A549 (cell line): Measurements from ENCODE around the gene ARPC5L. TPM values are rescaled to one million over a fixed set of nuclear protein-coding genes. Genes with fewer than 3 reads are reported as not detected.

Experiments used
- ATAC-seq, 2 experiments: fragments of 200-7000 bp in 1 of 2; fragments of >200 bp in 1 of 2; cut with Nextera tagmentation in 1 of 2; cut with Tn5 transposase in 1 of 2; 3 replicates each; pipeline versions ENCODE4 v1.8.0 to v1.9.1; 2018 to 2020; ENCODE audit warnings: mild to moderate bottlenecking in 1 of 2, moderate library complexity in 1 of 2
- CTCF ChIA-PET: fragments of 300-600 bp; sonication (Branson Sonifier 250); formaldehyde crosslinking; extraction: SDS; loops from one replicate; lab custom pipeline; 2021; ENCODE audit warnings: antibody characterized with exemption, inconsistent platforms; lab: Yijun Ruan, JAX
- POLR2A ChIA-PET: fragments of 350-600 bp; formaldehyde crosslinking; extraction: SDS; loops from one replicate; lab custom pipeline; 2021; ENCODE audit warnings: antibody characterized with exemption, inconsistent platforms; lab: Yijun Ruan, JAX
- DNase-seq, 2 experiments: peaks; one replicate each; pipeline versions ENCODE4 v3.0.0 to v3.0.0-alpha.2; 2011 to 2016; ENCODE audit warnings: low read depth in 1 of 2, low spot score in 1 of 2
- FAIRE-seq: peaks from 2 replicates; lab custom pipeline; 2011; peaks lifted over from hg19 to GRCh38; lab: Jason Lieb, UNC
- H3K27ac ChIP-seq, 2 experiments: fragments of >200 bp; sonication (Bioruptor Twin); formaldehyde crosslinking; 3 replicates each; pipeline ENCODE4 v1.5.1; 2016 to 2017
- H3K4me1 ChIP-seq: fragments of >200 bp; sonication (Bioruptor Twin); formaldehyde crosslinking; 3 replicates; pipeline ENCODE4 v1.6.1; 2016
- H3K4me2 ChIP-seq: fragments of >200 bp; sonication (Bioruptor Twin); formaldehyde crosslinking; 3 replicates; pipeline ENCODE4 v1.6.1; 2016
- H3K4me3 ChIP-seq: fragments of >200 bp; sonication (Bioruptor Twin); formaldehyde crosslinking; 3 replicates; pipeline ENCODE4 v1.5.1; 2016
- H3K9me3 ChIP-seq: fragments of >200 bp; sonication (Bioruptor Twin); formaldehyde crosslinking; 3 replicates; pipeline ENCODE4 v1.6.1; 2016
- BCL3 ChIP-seq: fragments of >200 bp; sonication (Bioruptor Twin); formaldehyde crosslinking; IDR thresholded peaks from 3 replicates; pipeline ENCODE4 v1.6.1; 2016
- CEBPB ChIP-seq, 2 experiments: fragments of >200 bp in 1 of 2; sonication (Bioruptor Twin) in 1 of 2; formaldehyde crosslinking in 1 of 2; IDR thresholded peaks; 2 replicates each; pipeline ENCODE4 v1.6.1; 2012 to 2016
- EHF ChIP-seq: fragments of 250-450 bp; sonication (Bioruptor Pico); IDR thresholded peaks from 2 replicates; pipeline ENCODE4 v1.5.0; 2020; ENCODE audit warnings: mild to moderate bottlenecking
- EHMT2 ChIP-seq: fragments of 200-600 bp; sonication (generic); IDR thresholded peaks from 2 replicates; pipeline ENCODE4 v1.6.1; 2016; ENCODE audit warnings: antibody characterized with exemption, low read depth, mild to moderate bottlenecking, moderate library complexity
- EP300 ChIP-seq, 2 experiments: fragments of >200 bp; sonication (Bioruptor Twin); formaldehyde crosslinking; IDR thresholded peaks; 2 replicates in 1 of 2; 3 replicates in 1 of 2; pipeline ENCODE4 v1.6.1; 2016 to 2017
- ESRRA ChIP-seq: fragments of 150-350 bp; IDR thresholded peaks from 2 replicates; pipeline ENCODE4 v1.6.1; 2014; ENCODE audit warnings: mild to moderate bottlenecking, low read length, borderline replicate concordance
- FOSL2 ChIP-seq, 2 experiments: fragments of 450-650 bp in 1 of 2; fragments of >200 bp in 1 of 2; sonication (Bioruptor Twin) in 1 of 2; formaldehyde crosslinking; IDR thresholded peaks; 2 replicates each; pipeline versions ENCODE4 v1.5.0 to v1.6.1; 2016 to 2020; ENCODE audit warnings: mild to moderate bottlenecking in 1 of 2, moderate library complexity in 1 of 2
- HDAC2 ChIP-seq: fragments of 200-600 bp; sonication (generic); IDR thresholded peaks from 2 replicates; pipeline ENCODE4 v1.6.1; 2016
- HEYL ChIP-seq: fragments of 250-450 bp; sonication (Bioruptor Pico); IDR thresholded peaks from 2 replicates; pipeline ENCODE4 v1.8.0; 2021; ENCODE audit warnings: mild to moderate bottlenecking, moderate library complexity
- HOXB13 ChIP-seq: fragments of 250-450 bp; sonication (Bioruptor Pico); IDR thresholded peaks from 2 replicates; pipeline ENCODE4 v1.5.0; 2020; ENCODE audit warnings: low read depth, mild to moderate bottlenecking, moderate library complexity
- JUN ChIP-seq, 2 experiments: fragments of >200 bp; sonication (Bioruptor Twin); formaldehyde crosslinking; IDR thresholded peaks; 2 replicates in 1 of 2; 3 replicates in 1 of 2; pipeline ENCODE4 v1.6.1; 2016 to 2017
- JUNB ChIP-seq: fragments of >200 bp; sonication (Bioruptor Twin); formaldehyde crosslinking; IDR thresholded peaks from 2 replicates; pipeline ENCODE4 v1.6.1; 2016
- KDM5A ChIP-seq: fragments of 200-600 bp; sonication (generic); IDR thresholded peaks from 2 replicates; pipeline ENCODE4 v1.6.1; 2016; ENCODE audit warnings: antibody characterized with exemption, mild to moderate bottlenecking
- NFE2L2 ChIP-seq: fragments of 150-350 bp; conservative IDR thresholded peaks from 2 replicates; pipeline ENCODE4 v1.6.1; 2014; ENCODE audit warnings: low read length
- NPAS2 ChIP-seq: fragments of 250-450 bp; sonication (Bioruptor Pico); IDR thresholded peaks from 2 replicates; pipeline ENCODE4 v1.8.0; 2022; ENCODE audit warnings: mild to moderate bottlenecking, moderate library complexity, borderline replicate concordance
- RCOR1 ChIP-seq: fragments of 150-350 bp; IDR thresholded peaks from 2 replicates; pipeline ENCODE4 v1.6.1; 2014; ENCODE audit warnings: antibody characterized with exemption, low read length, low read depth
- RFX5 ChIP-seq: fragments of 450-650 bp; IDR thresholded peaks from 2 replicates; pipeline ENCODE4 v1.7.1; 2014; ENCODE audit warnings: antibody characterized with exemption, mild to moderate bottlenecking, moderate library complexity
- TFCP2L1 ChIP-seq: fragments of 250-450 bp; sonication (Bioruptor Pico); IDR thresholded peaks from 2 replicates; pipeline ENCODE4 v1.5.0; 2021; ENCODE audit warnings: mild to moderate bottlenecking
- USF2 ChIP-seq: fragments of 450-650 bp; IDR thresholded peaks from 2 replicates; pipeline ENCODE4 v1.6.1; 2014; ENCODE audit warnings: antibody characterized with exemption
- ZC3H11A ChIP-seq: fragments of 450-650 bp; IDR thresholded peaks from 2 replicates; pipeline ENCODE4 v1.6.1; 2014; ENCODE audit warnings: antibody characterized with exemption, mild to moderate bottlenecking
- ZFP36 ChIP-seq: fragments of 450-650 bp; IDR thresholded peaks from 2 replicates; pipeline ENCODE4 v1.6.1; 2014; ENCODE audit warnings: borderline replicate concordance; ENCODE audit not compliant: partially characterized antibody
- ZNF302 ChIP-seq: fragments of 250-450 bp; sonication (Bioruptor Pico); IDR thresholded peaks from 2 replicates; pipeline ENCODE4 v1.9.0; 2021; ENCODE audit warnings: inconsistent platforms, mild to moderate bottlenecking, moderate library complexity
- WGBS: methylation state at CpG from one replicate; pipeline ENCODE4 v1.1.6; 2017; ENCODE audit errors: missing lambda C conversion rate; 5-methylcytosine and 5-hydroxymethylcytosine counted together
- polyA plus RNA-seq, 4 experiments: library from polyadenylated mRNA; depleted of rRNA in 3 of 4; stranded (reverse); fragments of >200 nt; fragmentation: RNase III in 1 of 4; extraction: RNeasy Plus Mini Kit Qiagen cat#74134 plus additional on column Dnase treatment in 1 of 4; gene quantifications; 2 replicates in 3 of 4; 3 replicates in 1 of 4; pipeline ENCODE4 v1.2.3, GENCODE V29; 2011 to 2017
- TF ChIP-seq, protein P1 (sequence below): IDR thresholded peaks from 2 replicates; pipeline ENCODE4 v1.6.1; 2012
- TF ChIP-seq, protein P2 (sequence below): IDR thresholded peaks from 2 replicates; pipeline ENCODE4 v1.6.1; 2012
- TF ChIP-seq, protein P3 (sequence below): fragments of 250-450 bp; sonication (Bioruptor Pico); IDR thresholded peaks from 2 replicates; pipeline ENCODE4 v1.5.0; 2021; ENCODE audit warnings: mild to moderate bottlenecking, moderate library complexity, borderline replicate concordance

ARPC5L gene
- polyA plus RNA-seq, 2 of the 4 experiments (the other 2 are of a cell fraction): 59.4 to 62.8 TPM

- TF ChIP-seq NFE2L2 (no peak), JUNB (no peak), EHMT2 (no peak), HDAC2 (no peak), ZFP36 (no peak), TFCP2L1 (CRISPR knock-in tag) (no peak), EHF (CRISPR knock-in tag) (no peak), ESRRA (no peak), CEBPB (IDR thresholded peaks at IDR 0.05) (no peak), HOXB13 (CRISPR knock-in tag) (no peak), JUN (IDR thresholded peaks at IDR 0.05) (no peak)
- TF ChIP-seq, protein P1, sequence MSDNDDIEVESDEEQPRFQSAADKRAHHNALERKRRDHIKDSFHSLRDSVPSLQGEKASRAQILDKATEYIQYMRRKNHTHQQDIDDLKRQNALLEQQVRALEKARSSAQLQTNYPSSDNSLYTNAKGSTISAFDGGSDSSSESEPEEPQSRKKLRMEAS: no peak
- TF ChIP-seq, protein P2, sequence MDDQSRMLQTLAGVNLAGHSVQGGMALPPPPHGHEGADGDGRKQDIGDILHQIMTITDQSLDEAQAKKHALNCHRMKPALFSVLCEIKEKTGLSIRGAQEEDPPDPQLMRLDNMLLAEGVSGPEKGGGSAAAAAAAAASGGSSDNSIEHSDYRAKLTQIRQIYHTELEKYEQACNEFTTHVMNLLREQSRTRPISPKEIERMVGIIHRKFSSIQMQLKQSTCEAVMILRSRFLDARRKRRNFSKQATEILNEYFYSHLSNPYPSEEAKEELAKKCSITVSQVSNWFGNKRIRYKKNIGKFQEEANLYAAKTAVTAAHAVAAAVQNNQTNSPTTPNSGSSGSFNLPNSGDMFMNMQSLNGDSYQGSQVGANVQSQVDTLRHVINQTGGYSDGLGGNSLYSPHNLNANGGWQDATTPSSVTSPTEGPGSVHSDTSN: no peak
- FAIRE-seq: no peak
- H3K4me3 ChIP-seq: no peak overlapping the region
- no peaks in the 10 kb centered on the region for H3K4me1 ChIP-seq
- H3K4me2 ChIP-seq: no peak overlapping the region
- H3K9me3 ChIP-seq: no peaks in the 10 kb centered on the region
- 89% methylated on average over 5 of the region's 5 CpGs for WGBS
- H3K27ac ChIP-seq: no peak overlapping the region
- POLR2A ChIA-PET: no interaction called here
- DNase-seq: no peak
- ATAC-seq: no peak
- CTCF ChIA-PET: interaction anchor here (1.4 to 1.7 kb wide), 3 partner anchors 9 to 115 kb away, joined by 3 to 6 read pairs (median 5); no protein-coding TSS in a partner anchor
Measured at GRCh38 chr9:124887832-124888231, 25.9 kb downstream of the ARPC5L start.

DNA sequence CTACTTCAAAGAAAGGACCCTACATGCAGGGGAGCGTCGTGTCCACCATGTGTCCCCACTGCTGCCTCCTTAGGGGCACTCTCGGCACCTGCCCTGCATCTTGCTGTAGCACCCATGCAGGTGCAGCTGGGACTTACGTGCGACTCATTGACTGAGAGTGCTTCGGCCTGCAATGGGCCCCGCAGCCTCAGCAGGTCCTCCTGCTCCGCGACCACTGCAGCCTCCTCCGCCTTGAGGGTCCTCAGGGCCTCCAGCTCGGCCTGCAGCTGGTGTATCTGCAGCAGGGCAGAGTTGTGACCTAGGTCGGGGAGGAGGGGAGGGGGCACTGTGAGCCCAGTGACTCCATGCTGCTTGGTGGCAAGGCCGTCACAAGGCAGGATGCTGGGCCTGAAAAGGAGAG is 27.1 kb downstream of the ARPC5L start:
- ChIA-PET CTCF (interaction anchor here (0.7 to 2.5 kb wide), 4 partner anchors 14 to 1583 kb away, joined by 3 to 9 read pairs (median 4); partner anchors contain the start of gene WDR38), POLR2A (no interaction called here)
- H3K4me2 ChIP-seq: no peak overlapping the region
- H3K4me3 ChIP-seq: no peak overlapping the region
- H3K27ac ChIP-seq: no peak overlapping the region
- no peak for DNase-seq
- WGBS: 92% methylated on average over 13 of the region's 13 CpGs
- no peak for FAIRE-seq
- no peaks in the 10 kb centered on the region for H3K4me1 ChIP-seq
- no peak for ATAC-seq
- TF ChIP-seq ZNF302 (CRISPR knock-in tag): no peak
- TF ChIP-seq ZC3H11A: no peak
- TF ChIP-seq HEYL (CRISPR knock-in tag): no peak
- H3K9me3 ChIP-seq: no peaks in the 10 kb centered on the region

- ChIA-PET POLR2A (no interaction called here), CTCF (interaction anchor here (1.7 to 2.5 kb wide), 2 partner anchors 12 to 38 kb away, joined by 5 to 9 read pairs; partner anchors contain the start of gene WDR38)
- no peak for TF ChIP-seq BCL3
- TF ChIP-seq NFE2L2: no peak
- TF ChIP-seq, protein P3, sequence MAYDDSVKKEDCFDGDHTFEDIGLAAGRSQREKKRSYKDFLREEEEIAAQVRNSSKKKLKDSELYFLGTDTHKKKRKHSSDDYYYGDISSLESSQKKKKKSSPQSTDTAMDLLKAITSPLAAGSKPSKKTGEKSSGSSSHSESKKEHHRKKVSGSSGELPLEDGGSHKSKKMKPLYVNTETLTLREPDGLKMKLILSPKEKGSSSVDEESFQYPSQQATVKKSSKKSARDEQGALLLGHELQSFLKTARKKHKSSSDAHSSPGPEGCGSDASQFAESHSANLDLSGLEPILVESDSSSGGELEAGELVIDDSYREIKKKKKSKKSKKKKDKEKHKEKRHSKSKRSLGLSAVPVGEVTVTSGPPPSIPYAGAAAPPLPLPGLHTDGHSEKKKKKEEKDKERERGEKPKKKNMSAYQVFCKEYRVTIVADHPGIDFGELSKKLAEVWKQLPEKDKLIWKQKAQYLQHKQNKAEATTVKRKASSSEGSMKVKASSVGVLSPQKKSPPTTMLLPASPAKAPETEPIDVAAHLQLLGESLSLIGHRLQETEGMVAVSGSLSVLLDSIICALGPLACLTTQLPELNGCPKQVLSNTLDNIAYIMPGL: no peak
- TF ChIP-seq HDAC2: no peak
- no peak for TF ChIP-seq EP300 (IDR thresholded peaks at IDR 0.05)
- no peak for TF ChIP-seq NPAS2
- no peak for TF ChIP-seq USF2
- TF ChIP-seq HEYL (CRISPR knock-in tag): no peak
- no peak for TF ChIP-seq KDM5A
- TF ChIP-seq, protein P1: no peak
- no peak for TF ChIP-seq FOSL2 (IDR thresholded peaks at IDR 0.05)
- TF ChIP-seq FOSL2 (CRISPR knock-in tag; IDR thresholded peaks at IDR 0.05): no peak
- no peak for TF ChIP-seq RCOR1
- no peak for TF ChIP-seq RFX5
- FAIRE-seq: no peak
- Histone ChIP-seq H3K9me3 (no peaks in the 10 kb centered on the region), H3K4me1 (no peaks in the 10 kb centered on the region), H3K27ac (no peak overlapping the region), H3K4me3 (no peak overlapping the region), H3K4me2 (no peak overlapping the region)
- 95% methylated on average over 7 of the region's 7 CpGs for WGBS
- DNase-seq: no peak
- no peak for ATAC-seq
Measured at GRCh38 chr9:124890179-124890578, 28.2 kb downstream of the ARPC5L start.
